Spleen (tissue), 11 donors: ENCODE measurements around the gene FXYD3. TPM values are rescaled to one million over a fixed set of nuclear protein-coding genes. Genes with fewer than 3 reads are reported as not detected.

ENCODE experiments used
- DNase-seq: peaks from one replicate; pipeline ENCODE4 v3.0.0-alpha.2; 2020
- H3K27ac ChIP-seq, 8 donors: fragments of 200-600 bp; sonication (generic) in 7 of 8; 1 replicate in 4 of 8; 2 replicates in 4 of 8; pipeline versions ENCODE4 v1.5.0 to v1.8.0; 2016 to 2021; ENCODE audit warnings: inconsistent platforms in 4 of 8, mild to moderate bottlenecking in 4 of 8, moderate library complexity in 1 of 8
- H3K27me3 ChIP-seq, 7 donors: fragments of 200-600 bp; sonication (generic) in 6 of 7; replicated peaks in 1 of 7; 1 replicate in 4 of 7; 2 replicates in 3 of 7; pipeline versions ENCODE4 v1.5.0 to v1.8.0; 2016 to 2021; ENCODE audit warnings: inconsistent platforms in 3 of 7, mild to moderate bottlenecking in 1 of 7
- H3K36me3 ChIP-seq, 6 donors: fragments of 200-600 bp; sonication (generic) in 5 of 6; 1 replicate in 4 of 6; 2 replicates in 2 of 6; pipeline versions ENCODE4 v1.5.0 to v1.8.0; 2016 to 2021; ENCODE audit warnings: inconsistent platforms in 2 of 6
- H3K4me1 ChIP-seq, 6 donors: fragments of 200-600 bp; sonication (generic) in 5 of 6; 1 replicate in 3 of 6; 2 replicates in 3 of 6; pipeline versions ENCODE4 v1.5.0 to v1.8.0; 2016 to 2021; ENCODE audit warnings: inconsistent platforms in 3 of 6
- H3K4me3 ChIP-seq, 8 donors: fragments of 200-600 bp; sonication (generic) in 7 of 8; 1 replicate in 4 of 8; 2 replicates in 4 of 8; pipeline versions ENCODE4 v1.5.0 to v1.8.0; 2016 to 2021; ENCODE audit warnings: inconsistent platforms in 4 of 8, mild to moderate bottlenecking in 4 of 8, moderate library complexity in 2 of 8
- H3K9me3 ChIP-seq, 8 donors: fragments of 200-600 bp; sonication (generic) in 7 of 8; 1 replicate in 4 of 8; 2 replicates in 4 of 8; pipeline versions ENCODE4 v1.5.0 to v1.8.0; 2016 to 2021; ENCODE audit warnings: inconsistent platforms in 4 of 8
- CTCF ChIP-seq, 11 experiments: fragments of 200-600 bp in 7 of 11; fragments of 450-650 bp in 4 of 11; sonication (generic) in 4 of 11; IDR thresholded peaks in 8 of 11; conservative IDR thresholded peaks in 3 of 11; 1 replicate in 7 of 11; 2 replicates in 4 of 11; pipeline versions ENCODE4 v1.4.0 to v1.8.0; 2016 to 2021; ENCODE audit warnings: antibody characterized with exemption in 11 of 11, inconsistent platforms in 4 of 11, mild to moderate bottlenecking in 1 of 11
- POLR2A ChIP-seq, 3 donors: fragments of 450-650 bp; IDR thresholded peaks; one replicate each; pipeline ENCODE4 v1.5.1; 2017; ENCODE audit warnings: antibody characterized with exemption in 3 of 3, mild to moderate bottlenecking in 1 of 3
- POLR2AphosphoS5 ChIP-seq, 3 donors: sonication (generic); formaldehyde crosslinking; IDR thresholded peaks; one replicate each; pipeline ENCODE4 v1.5.1; 2017; ENCODE audit warnings: antibody characterized with exemption in 3 of 3
- WGBS, 5 donors: extraction: QIAGEN DNeasy Blood & Tissue Kit in 3 of 5; methylation state at CpG; one replicate each; pipeline versions ENCODE4 v1.1.5 to v1.1.7; 2013 to 2018; 5-methylcytosine and 5-hydroxymethylcytosine counted together
- intact Hi-C: fragments of 100-400 bp; cut with DNase I; formaldehyde crosslinking; loops from one replicate; pipeline ENCODE4 v1.15.0; 2023; ENCODE audit warnings: low total_unique reads
- polyA plus RNA-seq, 3 donors: library from polyadenylated mRNA; stranded (reverse); fragments of 200-250 nt; gene quantifications; one replicate each; pipeline ENCODE4 v1.2.1, GENCODE V29; 2013
- total RNA-seq, 7 donors: library from RNA; depleted of rRNA in 3 of 7; stranded (reverse); fragments of >200 nt in 3 of 7; fragmentation: NEBNext Ultra II Directional in 4 of 7; extraction: Animal tissue kit (Norgen Biotek cat#: 25700) in 4 of 7; gene quantifications; one replicate each; pipeline versions ENCODE4 v1.1.0 to v1.2.1, GENCODE V29; 2016 to 2021
- donor health status: healthy with polysubstance abuse.
- donor health status: DM: no; HTN: no; CAD: no; lungs with moderate emphysema.
- donor health status: DM: no; HTN: no; CAD: no.
- donor health status: Bipolar disorder and iron deficiency.
- donor health status: healthy.
- donor health status: DM: no; HTN: no; CAD: no.
- donor health status: DM: yes; HTN: yes; CAD: no.

FXYD3 gene
- total and polyA plus RNA-seq, 10 donors: 0.33 to 1.5 (median 0.70) TPM; not detected in 7

- Histone ChIP-seq H3K4me3 (no peak overlapping the region), H3K9me3 (no peaks in the 10 kb centered on the region), H3K36me3 (no peaks in the 10 kb centered on the region), H3K27ac (no peak overlapping the region), H3K27me3 (peaks cover 0 to 19% (median 0%) of the 10 kb centered on the region in 7 donors), H3K4me1 (no peaks in the 10 kb centered on the region)
- intact Hi-C loops: no loop called here
- no peak for DNase-seq
- TF ChIP-seq POLR2AphosphoS5 (IDR thresholded peaks at IDR 0.05) (no peak), POLR2A (IDR thresholded peaks at IDR 0.05) (no peak), CTCF (IDR thresholded peaks at IDR 0.05 in 8 of 11, conservative IDR thresholded peaks at IDR 0.05 in 3 of 11) (no peak)
- 81 to 89% (median 83%) methylated on average over 11 of the region's 11 CpGs for WGBS, 5 donors
Observed at GRCh38 chr19:35108730-35109129, 6.9 kb upstream of the FXYD3 start.

GRCh38 chr19:35109395-35110112, 6.1 kb upstream of the FXYD3 start:
- TF ChIP-seq CTCF (IDR thresholded peaks at IDR 0.05 in 8 of 11, conservative IDR thresholded peaks at IDR 0.05 in 3 of 11): no peak
- TF ChIP-seq POLR2AphosphoS5 (IDR thresholded peaks at IDR 0.05): no peak
- Histone ChIP-seq H3K4me3 (no peak overlapping the region), H3K36me3 (no peaks in the 10 kb centered on the region), H3K27ac (no peak overlapping the region), H3K4me1 (peaks cover 3 to 7% (median 4%) of the 10 kb centered on the region in 6 donors), H3K9me3 (no peaks in the 10 kb centered on the region), H3K27me3 (peaks cover 0 to 23% (median 0%) of the 10 kb centered on the region in 7 donors)
- no peak for DNase-seq
- intact Hi-C loops: no loop called here
- 73 to 83% (median 76%) methylated on average over 22 of the region's 22 CpGs for WGBS, 5 donors

- no peak overlapping the region for H3K4me3 ChIP-seq
- intact Hi-C loops: no loop called here
- TF ChIP-seq POLR2AphosphoS5 (IDR thresholded peaks at IDR 0.05): no peak
- no peak overlapping the region for H3K27ac ChIP-seq
- H3K9me3 ChIP-seq: no peaks in the 10 kb centered on the region
- DNase-seq: no peak
- H3K27me3 ChIP-seq: peaks cover 0 to 29% (median 0%) of the 10 kb centered on the region in 7 donors
- 49 to 66% (median 64%) methylated on average over 9 of the region's 9 CpGs for WGBS, 5 donors
- H3K36me3 ChIP-seq: no peaks in the 10 kb centered on the region
- peaks cover 6 to 18% (median 12%) of the 10 kb centered on the region in 6 donors for H3K4me1 ChIP-seq
Observed at GRCh38 chr19:35110974-35111373, 4.6 kb upstream of the FXYD3 start.

GRCh38 chr19:35112995-35113688, 2.5 kb upstream of the FXYD3 start:
- TF ChIP-seq POLR2AphosphoS5 (IDR thresholded peaks at IDR 0.05) (no peak), POLR2A (IDR thresholded peaks at IDR 0.05) (no peak), CTCF (IDR thresholded peaks at IDR 0.05 in 8 of 11, conservative IDR thresholded peaks at IDR 0.05 in 3 of 11) (no peak)
- DNase-seq: no peak
- Histone ChIP-seq H3K27me3 (peaks cover 0 to 29% (median 0%) of the 10 kb centered on the region in 7 donors), H3K27ac (no peak overlapping the region), H3K36me3 (no peaks in the 10 kb centered on the region), H3K4me1 (peaks cover 6 to 30% (median 12%) of the 10 kb centered on the region in 6 donors), H3K4me3 (no peak overlapping the region), H3K9me3 (no peaks in the 10 kb centered on the region)
- 76 to 86% (median 84%) methylated on average over 14 to 15 of the region's 15 CpGs for WGBS, 5 donors
- intact Hi-C loops: no loop called here
